NK-92 (cell line): ENCODE results near the gene CIB4.

Source experiments
- DNase-seq: peaks from one replicate; lab custom pipeline; 2025; ENCODE audit not compliant: unreplicated experiment; lab: John Stamatoyannopoulos, UW

The CIB4 gene

GRCh38 chr2:26555246-26556133 lies 85.7 kb downstream of the CIB4 start:
- no peak for DNase-seq

- DNase-seq, result no peak
Measured at GRCh38 chr2:26552641-26553374, 88.4 kb downstream of the CIB4 start.

DNA sequence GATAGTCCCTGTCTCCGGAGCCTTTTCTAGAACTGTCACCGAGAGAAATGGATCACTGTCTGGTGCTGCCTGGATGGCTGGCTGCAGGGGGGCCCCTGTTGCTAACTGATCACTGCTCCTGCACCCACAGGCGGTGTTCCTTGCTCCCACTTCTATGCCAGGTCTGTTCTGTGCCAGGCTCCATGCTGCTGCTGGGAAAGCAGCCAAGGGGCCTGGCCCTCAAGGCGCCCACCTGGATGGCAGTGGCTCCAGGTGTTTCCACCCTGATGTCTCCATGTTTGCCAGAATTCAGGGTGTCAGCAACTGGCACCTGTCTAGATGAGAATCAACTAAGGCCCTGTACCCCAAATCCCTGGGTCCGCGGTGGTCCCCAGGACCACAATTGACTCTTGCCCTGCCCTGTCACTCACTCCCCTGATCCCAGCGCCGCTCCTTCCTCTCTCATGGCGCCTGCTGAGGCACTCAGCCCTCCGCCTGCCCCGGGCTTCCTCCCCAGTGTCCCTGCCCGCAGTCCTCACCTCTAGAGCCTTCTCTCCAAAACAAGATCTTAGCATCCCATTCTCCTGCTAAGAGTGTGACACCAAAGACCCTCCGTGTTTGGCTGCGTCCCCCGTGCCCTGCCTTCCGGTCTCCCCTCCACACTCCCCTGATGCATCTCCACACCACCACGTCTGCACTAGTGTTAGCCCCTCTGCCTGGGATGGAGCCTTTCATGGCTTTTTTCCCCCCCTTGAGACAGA lies 90.7 kb downstream of the CIB4 start:
- DNase-seq, result no peak

DNA sequence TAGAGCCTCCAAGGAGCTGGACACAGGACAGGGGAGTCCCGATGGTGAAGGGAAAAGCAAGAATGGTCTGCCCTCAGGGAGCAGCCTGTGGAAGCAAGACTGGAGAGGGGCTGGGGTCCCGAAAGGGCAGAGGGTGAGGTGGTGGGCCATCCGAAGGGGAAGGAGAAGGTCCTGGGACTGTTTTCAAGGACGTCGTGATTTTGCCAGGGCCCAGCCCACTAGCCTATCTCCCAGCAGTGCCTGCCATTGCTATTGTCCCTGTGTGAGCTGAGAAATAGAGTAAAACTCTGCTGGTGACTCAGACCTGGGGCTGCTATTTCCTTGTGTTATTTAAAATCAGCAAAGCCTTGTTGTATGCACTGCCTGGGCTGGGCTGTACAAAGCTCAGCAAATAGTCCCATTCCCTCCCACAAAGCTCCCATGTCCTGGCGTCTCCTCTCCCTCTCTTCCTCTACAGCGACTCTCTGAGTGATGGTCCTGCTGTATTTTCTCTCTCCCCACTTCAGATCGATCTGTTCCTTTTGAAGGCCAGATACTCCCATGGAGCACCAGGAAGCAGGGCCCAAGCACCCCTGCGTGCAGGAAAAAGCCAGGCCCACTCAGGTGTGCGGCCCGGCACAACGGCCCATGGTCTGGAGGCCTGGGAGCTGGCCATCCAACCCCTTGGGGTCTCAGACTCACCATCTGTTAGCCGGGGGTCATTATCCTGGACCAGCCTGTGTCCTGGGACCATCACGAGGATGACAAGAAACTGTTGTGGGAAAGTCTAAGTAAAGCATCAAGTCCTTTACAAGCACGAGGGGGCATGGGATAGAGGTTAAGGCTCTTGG lies 98.3 kb downstream of the CIB4 start:
- no peak for DNase-seq

DNA sequence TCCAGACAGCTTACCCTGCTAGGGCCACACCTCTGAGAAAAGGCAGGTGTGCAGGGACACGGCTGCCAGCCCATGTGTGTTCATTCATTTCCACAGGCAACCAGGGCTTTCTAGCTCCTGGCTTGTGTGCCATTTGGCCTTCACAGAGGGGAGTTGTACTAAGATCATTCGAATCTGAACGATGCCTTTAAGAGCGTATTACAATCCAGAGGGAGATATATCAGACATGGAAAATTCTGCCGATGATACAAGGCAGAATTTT lies 99.0 kb downstream of the CIB4 start:
- DNase-seq, result no peak

GRCh38 chr2:26541401-26542193 lies 99.6 kb downstream of the CIB4 start:
- no peak for DNase-seq

DNA sequence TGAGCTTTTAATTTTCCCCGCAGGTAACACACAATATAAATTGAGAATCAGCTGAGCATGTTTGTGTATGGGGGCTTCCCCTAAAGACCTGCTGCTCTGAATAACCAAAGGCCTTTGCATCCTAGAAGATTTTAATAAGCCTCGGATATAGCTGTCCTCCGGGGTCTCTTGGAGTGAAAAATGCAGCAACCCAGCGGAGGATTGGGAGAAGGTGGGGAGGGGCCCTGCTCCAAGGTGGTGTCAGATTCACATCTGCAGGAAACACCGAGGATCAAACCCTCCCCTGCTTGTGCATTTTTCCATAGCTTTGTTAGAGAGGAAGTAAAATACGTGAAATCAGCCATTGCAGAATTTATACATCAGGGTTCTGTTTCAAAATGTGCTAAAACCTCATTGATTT lies 100.2 kb downstream of the CIB4 start:
- no peak for DNase-seq

DNA sequence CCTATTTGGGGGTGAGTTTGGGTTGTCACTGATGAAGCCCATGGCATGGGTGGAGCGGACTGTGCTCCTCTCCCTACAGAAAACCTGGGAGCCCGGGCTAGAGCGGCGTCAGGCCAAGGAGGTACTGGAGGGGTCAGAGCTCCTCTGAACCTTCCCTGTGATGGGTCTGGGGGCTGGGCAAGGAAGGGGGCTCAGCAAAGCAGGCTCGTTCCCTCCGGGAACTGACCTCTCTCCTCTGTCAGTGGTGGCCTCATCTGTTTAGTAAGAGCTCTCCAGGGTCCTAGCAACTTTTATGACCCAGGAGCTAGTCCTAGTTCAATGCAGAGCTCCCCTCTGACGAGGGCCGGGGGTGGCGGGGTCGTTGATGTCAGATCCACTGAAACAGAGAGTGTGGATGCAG lies 100.9 kb downstream of the CIB4 start:
- DNase-seq, result no peak

DNA sequence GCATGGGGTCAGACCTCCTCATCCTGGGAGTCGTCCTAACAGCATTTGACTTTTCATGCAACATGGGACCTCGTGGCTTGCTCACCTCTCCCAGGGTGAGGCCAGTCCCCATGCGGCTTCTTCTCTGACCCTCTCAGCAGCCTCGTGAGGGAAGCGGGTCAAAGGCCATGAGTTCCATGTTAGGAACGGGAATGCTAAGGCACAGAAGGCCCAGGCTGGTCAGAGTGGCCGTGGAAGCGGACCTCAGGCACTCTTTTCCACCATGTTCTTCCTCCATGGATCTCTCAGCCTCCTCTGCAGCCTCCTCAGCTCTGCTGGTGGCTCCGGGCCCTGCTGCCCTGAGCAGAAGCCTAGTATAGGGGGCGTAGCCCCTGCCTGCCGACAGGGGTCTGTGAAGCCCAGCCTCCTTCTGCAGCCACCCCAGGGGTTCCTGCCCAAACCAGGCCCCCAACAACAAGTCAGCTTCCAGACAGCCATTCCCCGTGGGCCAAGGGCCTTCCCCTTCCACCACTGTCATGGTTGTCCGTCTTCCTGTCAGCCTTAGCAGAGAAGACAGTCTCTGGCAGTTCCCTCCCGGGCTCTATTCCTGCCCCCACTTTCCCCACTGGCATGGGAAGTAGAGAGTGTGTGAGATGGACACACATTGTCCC lies 103.2 kb downstream of the CIB4 start:
- no peak for DNase-seq

DNA sequence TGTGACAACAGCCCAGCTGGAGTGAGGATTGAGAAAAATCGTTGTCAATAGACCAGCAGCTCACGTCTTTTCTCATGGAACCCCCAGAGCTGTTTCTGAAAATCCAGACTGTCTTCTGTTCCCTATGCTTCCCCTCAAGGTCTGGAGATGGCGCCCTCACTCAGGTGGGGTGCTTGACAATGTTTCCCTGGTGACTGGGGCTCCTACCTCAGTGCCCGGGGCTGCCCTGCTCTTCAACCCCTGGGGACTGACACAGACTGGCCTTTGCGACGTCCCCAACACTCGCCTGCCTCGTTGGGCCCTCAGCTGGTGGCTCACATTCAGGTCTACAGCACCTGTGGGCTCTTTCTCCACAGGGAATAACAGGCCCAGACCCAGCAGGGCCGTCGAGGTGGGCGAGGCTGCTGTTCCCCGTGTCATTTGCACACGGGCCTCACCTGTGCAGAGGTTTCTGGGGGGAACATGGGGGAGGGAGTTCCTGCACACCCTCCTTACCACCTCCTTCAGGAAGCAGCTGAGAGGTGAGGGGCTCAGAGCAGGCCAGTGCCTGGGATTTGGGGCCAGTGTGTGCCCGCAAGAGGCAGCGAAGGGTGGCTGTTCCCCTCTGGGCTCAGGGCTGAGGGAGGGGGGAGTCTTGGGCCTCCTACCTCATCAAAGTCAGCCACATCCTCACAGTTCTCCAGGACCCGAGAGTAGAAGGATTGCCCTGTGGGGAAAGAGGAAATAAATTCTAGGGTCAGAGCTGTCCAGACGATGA lies 103.9 kb downstream of the CIB4 start:
- no peak for DNase-seq

GRCh38 chr2:26536371-26537068 lies 104.6 kb downstream of the CIB4 start:
- DNase-seq, result no peak

GRCh38 chr2:26535663-26536275 lies 105.4 kb downstream of the CIB4 start:
- DNase-seq, result no peak

GRCh38 chr2:26534865-26535662 lies 106.1 kb downstream of the CIB4 start:
- DNase-seq, result no peak

DNA sequence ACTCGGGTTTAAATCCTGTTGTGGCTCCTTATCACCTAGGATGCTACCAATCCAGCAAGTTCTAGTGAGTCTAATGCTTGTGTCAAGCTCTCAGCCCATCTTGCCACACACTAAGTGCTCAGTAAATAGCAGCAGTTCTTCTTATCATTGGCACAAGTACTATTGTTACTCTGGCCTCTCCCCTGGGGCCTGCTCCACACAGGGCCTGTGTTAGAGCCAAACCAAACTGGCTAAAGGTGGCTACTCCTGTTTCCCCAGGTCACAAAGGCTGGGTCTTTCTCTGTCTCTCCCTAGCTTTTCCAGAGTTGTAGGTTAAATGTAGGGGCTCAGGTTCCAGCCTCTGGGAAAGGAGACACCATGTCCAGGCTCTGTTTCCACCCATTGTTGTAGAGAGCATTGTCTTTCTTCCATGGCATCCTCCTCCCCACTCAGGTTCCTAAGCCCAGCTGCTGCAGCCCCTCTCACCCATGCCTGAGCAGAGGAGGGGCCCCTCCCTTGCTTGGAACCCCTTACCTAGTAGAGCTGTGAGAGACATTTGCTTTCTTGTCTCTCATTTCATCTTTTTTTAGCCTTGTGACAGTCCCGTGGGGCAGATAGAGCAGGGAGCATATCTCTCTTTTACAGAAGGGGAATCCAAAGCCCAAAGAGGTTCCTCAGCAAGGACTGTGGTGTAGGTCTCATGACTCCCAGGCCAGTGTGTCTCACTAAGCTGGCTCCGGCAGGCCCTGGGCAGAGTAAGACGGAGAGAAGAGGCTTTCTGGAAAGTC lies 106.9 kb downstream of the CIB4 start:
- DNase-seq, result no peak

GRCh38 chr2:26533661-26534060 lies 107.5 kb downstream of the CIB4 start:
- DNase-seq, result no peak
